Measurements from ENCODE around the gene TMEM26.
A peak's percentile ranks its signal among the peaks of the same experiment; 100 is the strongest.

The TMEM26 gene

GRCh38 chr10:61470740-61471139 lies 17.6 kb upstream of the TMEM26 start (continued):
- TF ChIP-seq ZNF610 (tag by site-specific recombination; IDR thresholded peaks at IDR 0.05; ENCODE audit: borderline replicate concordance) (no peak), MZF1 (tag by site-specific recombination; IDR thresholded peaks at IDR 0.05; ENCODE audit: borderline replicate concordance) (no peak), ZFP3 (tag by site-specific recombination; IDR thresholded peaks at IDR 0.05; ENCODE audit: low read depth) (no peak), PBX3 (CRISPR knock-in tag; IDR thresholded peaks at IDR 0.05) (no peak), ZNF202 (tag by site-specific recombination; IDR thresholded peaks at IDR 0.05; ENCODE audit: borderline replicate concordance) (no peak), ZNF169 (tag by site-specific recombination; IDR thresholded peaks at IDR 0.05) (no peak), ELK4 (IDR thresholded peaks at IDR 0.05; ENCODE audit: borderline replicate concordance, low read depth, low read length) (no peak), ZNF324 (tag by site-specific recombination; IDR thresholded peaks at IDR 0.05) (no peak)
- TF ChIP-seq, protein P1, sequence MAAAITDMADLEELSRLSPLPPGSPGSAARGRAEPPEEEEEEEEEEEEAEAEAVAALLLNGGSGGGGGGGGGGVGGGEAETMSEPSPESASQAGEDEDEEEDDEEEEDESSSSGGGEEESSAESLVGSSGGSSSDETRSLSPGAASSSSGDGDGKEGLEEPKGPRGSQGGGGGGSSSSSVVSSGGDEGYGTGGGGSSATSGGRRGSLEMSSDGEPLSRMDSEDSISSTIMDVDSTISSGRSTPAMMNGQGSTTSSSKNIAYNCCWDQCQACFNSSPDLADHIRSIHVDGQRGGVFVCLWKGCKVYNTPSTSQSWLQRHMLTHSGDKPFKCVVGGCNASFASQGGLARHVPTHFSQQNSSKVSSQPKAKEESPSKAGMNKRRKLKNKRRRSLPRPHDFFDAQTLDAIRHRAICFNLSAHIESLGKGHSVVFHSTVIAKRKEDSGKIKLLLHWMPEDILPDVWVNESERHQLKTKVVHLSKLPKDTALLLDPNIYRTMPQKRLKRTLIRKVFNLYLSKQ (tag by site-specific recombination; IDR thresholded peaks at IDR 0.05; ENCODE audit: borderline replicate concordance) = no peak

DNA sequence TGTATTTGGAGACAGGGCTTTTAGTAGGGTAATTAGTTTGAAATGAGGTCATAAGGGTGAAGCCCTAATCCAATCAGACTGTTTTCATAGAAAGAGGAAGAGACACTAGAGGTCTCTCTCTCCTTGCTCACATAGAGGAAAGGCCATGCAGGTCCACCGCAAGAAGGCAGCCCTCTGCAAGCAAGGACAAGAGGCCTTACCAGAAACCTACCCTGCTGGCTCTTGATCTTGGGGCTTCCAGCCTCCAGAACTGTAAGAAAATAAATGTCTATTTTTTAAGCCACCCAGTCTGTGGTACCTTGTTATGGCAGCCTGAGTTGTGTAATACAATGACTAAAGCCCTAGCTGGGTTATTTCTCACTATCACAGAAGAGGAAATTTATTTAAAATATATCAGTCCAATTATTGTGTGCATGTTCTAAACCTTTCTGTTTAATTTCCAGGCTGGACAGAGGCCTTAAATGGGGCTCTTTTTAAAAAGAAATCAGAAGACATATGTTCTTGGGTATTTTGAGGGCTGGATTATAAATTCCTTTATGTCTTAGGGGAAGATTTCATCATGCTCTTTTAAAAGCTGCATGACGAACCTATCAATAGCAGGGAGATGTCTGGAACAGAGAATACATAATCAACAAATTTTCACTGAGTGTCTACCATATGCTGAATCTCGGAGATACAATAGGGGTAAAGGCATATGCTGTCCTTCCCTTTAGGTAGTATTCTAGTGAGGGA lies 12.9 kb upstream of the TMEM26 start:
- H3K27ac ChIP-seq (ENCODE audit: extremely low read depth, low read depth, low read length) = no peak overlapping the region
- POLR2A ChIA-PET = no interaction called here
- H3K36me3 ChIP-seq (ENCODE audit: control insufficient read depth in 2 of 2, insufficient read depth in 1 of 2, low read length in 2 of 2) = no peaks in the 10 kb centered on the region
- TF ChIP-seq ZNF654 (tag by site-specific recombination; IDR thresholded peaks at IDR 0.05; ENCODE audit: low read depth) (peak; percentile 33; the same call in 1 of the 2 replicates), ZNF19 (tag by site-specific recombination; IDR thresholded peaks at IDR 0.05; ENCODE audit: low read depth) (no peak)
- no peaks in the 10 kb centered on the region for H3K4me1 ChIP-seq (ENCODE audit: control insufficient read depth, insufficient read depth, low read length)
- H3K9me3 ChIP-seq (ENCODE audit: control insufficient read depth, insufficient read depth, low read depth, low read length) = no peaks in the 10 kb centered on the region
- no peak overlapping the region for H3K4me3 ChIP-seq (ENCODE audit: low read depth, low read length)
- CTCF ChIA-PET = interaction anchor here (0.9 kb wide), 1 partner anchor 269 kb away, joined by 3 read pairs; no protein-coding TSS in a partner anchor

DNA sequence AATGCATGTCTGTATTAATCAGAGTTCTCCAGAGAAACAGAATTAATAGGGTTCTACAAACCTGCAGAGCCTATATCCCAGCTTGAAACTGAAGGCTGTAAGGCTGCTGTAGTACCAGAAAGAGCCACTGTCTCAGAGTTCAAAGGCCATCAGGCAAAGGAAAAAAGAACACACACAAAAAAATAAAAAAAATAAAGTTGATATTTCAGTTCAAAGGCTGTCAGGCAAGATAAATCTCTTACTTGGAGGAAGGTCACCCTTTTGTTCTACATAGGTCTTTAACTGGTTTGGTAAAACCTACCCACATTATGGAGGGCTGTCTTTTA lies 12.0 kb upstream of the TMEM26 start:
- ChIA-PET CTCF (interaction anchor here (0.5 to 0.7 kb wide), 2 partner anchors 16 to 572 kb away, joined by 3 read pairs; no protein-coding TSS in a partner anchor), POLR2A (no interaction called here)
- Histone ChIP-seq H3K36me3 (ENCODE audit: control insufficient read depth in 2 of 2, insufficient read depth in 1 of 2, low read length in 2 of 2) (no peaks in the 10 kb centered on the region), H3K27ac (ENCODE audit: extremely low read depth, low read depth, low read length) (no peak overlapping the region), H3K9me3 (ENCODE audit: control insufficient read depth, insufficient read depth, low read depth, low read length) (no peaks in the 10 kb centered on the region), H3K4me3 (ENCODE audit: low read depth, low read length) (no peak overlapping the region), H3K4me1 (ENCODE audit: control insufficient read depth, insufficient read depth, low read length) (no peaks in the 10 kb centered on the region)
- TF ChIP-seq ZNF488 (tag by site-specific recombination; IDR thresholded peaks at IDR 0.05) (no peak), ZNF518A (tag by site-specific recombination; conservative IDR thresholded peaks at IDR 0.05; ENCODE audit: low read depth) (no peak), GFI1B (tag by site-specific recombination; IDR thresholded peaks at IDR 0.05) (no peak), KLF9 (tag by site-specific recombination; IDR thresholded peaks at IDR 0.05; ENCODE audit: low read depth) (no peak), ZNF677 (tag by site-specific recombination; IDR thresholded peaks at IDR 0.05) (no peak), ZNF558 (tag by site-specific recombination; IDR thresholded peaks at IDR 0.05) (no peak), ZNF2 (tag by site-specific recombination; IDR thresholded peaks at IDR 0.05) (no peak), SP3 (tag by site-specific recombination; IDR thresholded peaks at IDR 0.05) (no peak), HIC1 (tag by site-specific recombination; IDR thresholded peaks at IDR 0.05) (no peak)
